MCF 10A (cell line): ENCODE data around the gene RGS7BP. TPM values are rescaled to one million over a fixed set of nuclear protein-coding genes. Genes with fewer than 3 reads are reported as not detected.

Experiments
- BruUV-seq: library from RNA; stranded (reverse); fragments of 400-500 nt; replicated peaks from 2 replicates; lab custom pipeline; 2021; lab: Mats Ljungman, UMichigan
- CTCF ChIA-PET: fragments of 300-600 bp; sonication (Branson Sonifier 250); formaldehyde crosslinking; extraction: SDS; loops from one replicate; lab custom pipeline; 2021; ENCODE audit warnings: antibody characterized with exemption, inconsistent platforms; lab: Yijun Ruan, JAX
- POLR2A ChIA-PET: fragments of 300-600, 350-650 bp; sonication (Branson Sonifier 250); formaldehyde crosslinking; extraction: SDS; loops from one replicate; lab custom pipeline; 2020; ENCODE audit warnings: antibody characterized with exemption, inconsistent platforms; lab: Yijun Ruan, JAX
- DNase-seq: peaks from one replicate; pipeline ENCODE4 v3.0.0-alpha.2; 2018; ENCODE audit not compliant: unreplicated experiment
- H3K27ac Mint-ChIP-seq: one replicate; pipeline ENCODE4 v1.8.0; 2022; ENCODE audit warnings: mild to moderate bottlenecking, low read depth, mixed read lengths; ENCODE audit not compliant: unreplicated experiment
- H3K27me3 Mint-ChIP-seq: one replicate; pipeline ENCODE4 v1.8.0; 2022; ENCODE audit warnings: mixed read lengths; ENCODE audit not compliant: insufficient read depth, unreplicated experiment
- H3K36me3 Mint-ChIP-seq: one replicate; pipeline ENCODE4 v1.8.0; 2022; ENCODE audit warnings: mild to moderate bottlenecking, moderate library complexity, mixed read lengths; ENCODE audit not compliant: insufficient read depth, unreplicated experiment
- H3K4me1 Mint-ChIP-seq: one replicate; pipeline ENCODE4 v1.8.0; 2022; ENCODE audit warnings: mixed read lengths; ENCODE audit not compliant: insufficient read depth, unreplicated experiment
- H3K4me3 Mint-ChIP-seq: one replicate; pipeline ENCODE4 v1.8.0; 2022; ENCODE audit warnings: mild to moderate bottlenecking, moderate library complexity, mixed read lengths; ENCODE audit not compliant: unreplicated experiment
- H3K9me3 Mint-ChIP-seq: one replicate; pipeline ENCODE4 v1.8.0; 2022; ENCODE audit warnings: mixed read lengths; ENCODE audit not compliant: unreplicated experiment
- CTCF ChIP-seq: fragments of 200-600 bp; IDR thresholded peaks from one replicate; pipeline ENCODE4 v1.8.0; 2022; ENCODE audit warnings: antibody characterized with exemption, mild to moderate bottlenecking; ENCODE audit not compliant: unreplicated experiment
- intact Hi-C: fragments of 100-400 bp; cut with micrococcal nuclease; formaldehyde crosslinking; loops from 2 replicates; pipeline ENCODE4 v1.14.1; 2022
- total RNA-seq: library from RNA; stranded (reverse); gene quantifications from 2 replicates; pipeline ENCODE4 v1.2.3, GENCODE V29; 2022

The RGS7BP gene
- total RNA-seq, 1 experiment from 2014 or later: not detected

GRCh38 chr5:64502196-64502595, 3.6 kb upstream of the RGS7BP start:
- no peaks in the 10 kb centered on the region for H3K9me3 Mint-ChIP-seq
- ChIA-PET POLR2A (no interaction called here), CTCF (no interaction called here)
- intact Hi-C loops: no loop called here
- H3K27ac Mint-ChIP-seq: no peak overlapping the region
- H3K4me3 Mint-ChIP-seq: no peak overlapping the region
- no peak for DNase-seq
- H3K36me3 Mint-ChIP-seq: no peaks in the 10 kb centered on the region
- no TSS peak for BruUV-seq
- no peak for TF ChIP-seq CTCF
- peaks cover under 1% of the 10 kb centered on the region for H3K27me3 Mint-ChIP-seq
- H3K4me1 Mint-ChIP-seq: peaks cover 6% of the 10 kb centered on the region

GRCh38 chr5:64506567-64507263, 900 bp downstream of the RGS7BP start:
- Mint-ChIP-seq H3K27me3 (peaks cover 26% of the 10 kb centered on the region), H3K27ac (no peak overlapping the region), H3K4me1 (no peaks in the 10 kb centered on the region), H3K9me3 (no peaks in the 10 kb centered on the region), H3K36me3 (no peaks in the 10 kb centered on the region), H3K4me3 (no peak overlapping the region)
- intact Hi-C loops: no loop called here
- ChIA-PET CTCF (no interaction called here), POLR2A (no interaction called here)
- no peak for DNase-seq
- BruUV-seq: no TSS peak
- TF ChIP-seq CTCF: no peak

- DNase-seq: no peak
- BruUV-seq: no TSS peak
- no peaks in the 10 kb centered on the region for H3K4me1 Mint-ChIP-seq
- H3K27me3 Mint-ChIP-seq: peaks cover 26% of the 10 kb centered on the region
- POLR2A ChIA-PET: no interaction called here
- TF ChIP-seq CTCF: no peak
- H3K27ac Mint-ChIP-seq: no peak overlapping the region
- H3K4me3 Mint-ChIP-seq: no peak overlapping the region
- no peaks in the 10 kb centered on the region for H3K36me3 Mint-ChIP-seq
- H3K9me3 Mint-ChIP-seq: no peaks in the 10 kb centered on the region
- intact Hi-C loops: no loop called here
- CTCF ChIA-PET: interaction anchor here (0.6 kb wide), 2 partner anchors 107 to 216 kb away, joined by 3 to 4 read pairs; no protein-coding TSS in a partner anchor
Measured at GRCh38 chr5:64507264-64507605, 1.4 kb downstream of the RGS7BP start.

- TF ChIP-seq CTCF: no peak
- Mint-ChIP-seq H3K36me3 (no peaks in the 10 kb centered on the region), H3K4me3 (no peak overlapping the region), H3K27me3 (peaks cover 26% of the 10 kb centered on the region), H3K4me1 (no peaks in the 10 kb centered on the region), H3K27ac (no peak overlapping the region), H3K9me3 (no peaks in the 10 kb centered on the region)
- BruUV-seq: no TSS peak
- intact Hi-C loops: no loop called here
- no peak for DNase-seq
- CTCF ChIA-PET: interaction anchor here (0.6 to 1.4 kb wide), 2 partner anchors 12 to 255 kb away, joined by 3 to 4 read pairs; no protein-coding TSS in a partner anchor
- POLR2A ChIA-PET: interaction anchor here (0.7 kb wide), 1 partner anchor 306 kb away, joined by 3 read pairs; no protein-coding TSS in a partner anchor
Measured at GRCh38 chr5:64509828-64510227, 4.0 kb downstream of the RGS7BP start.
